ENCODE measurements around the gene SFSWAP. TPM values are rescaled to one million over a fixed set of nuclear protein-coding genes. Genes with fewer than 3 reads are reported as not detected.

Gene SFSWAP
- total and polyA plus RNA-seq, 7 donors: 10.8 to 42.9 (median 27.8) TPM

- intact Hi-C loops (cut with DNase I): no loop called here
- Histone ChIP-seq H3K36me3 (no peaks in the 10 kb centered on the region), H3K4me1 (no peaks in the 10 kb centered on the region), H3K9me3 (peaks cover 0 to 5% (median 0%) of the 10 kb centered on the region in 4 donors), H3K27me3 (peaks cover 0 to 3% (median 0%) of the 10 kb centered on the region in 3 donors), H3K27ac (no peak overlapping the region), H3K4me3 (no peak overlapping the region)
- TF ChIP-seq POLR2AphosphoS5 (IDR thresholded peaks at IDR 0.05): no peak
- TF ChIP-seq, protein P1, sequence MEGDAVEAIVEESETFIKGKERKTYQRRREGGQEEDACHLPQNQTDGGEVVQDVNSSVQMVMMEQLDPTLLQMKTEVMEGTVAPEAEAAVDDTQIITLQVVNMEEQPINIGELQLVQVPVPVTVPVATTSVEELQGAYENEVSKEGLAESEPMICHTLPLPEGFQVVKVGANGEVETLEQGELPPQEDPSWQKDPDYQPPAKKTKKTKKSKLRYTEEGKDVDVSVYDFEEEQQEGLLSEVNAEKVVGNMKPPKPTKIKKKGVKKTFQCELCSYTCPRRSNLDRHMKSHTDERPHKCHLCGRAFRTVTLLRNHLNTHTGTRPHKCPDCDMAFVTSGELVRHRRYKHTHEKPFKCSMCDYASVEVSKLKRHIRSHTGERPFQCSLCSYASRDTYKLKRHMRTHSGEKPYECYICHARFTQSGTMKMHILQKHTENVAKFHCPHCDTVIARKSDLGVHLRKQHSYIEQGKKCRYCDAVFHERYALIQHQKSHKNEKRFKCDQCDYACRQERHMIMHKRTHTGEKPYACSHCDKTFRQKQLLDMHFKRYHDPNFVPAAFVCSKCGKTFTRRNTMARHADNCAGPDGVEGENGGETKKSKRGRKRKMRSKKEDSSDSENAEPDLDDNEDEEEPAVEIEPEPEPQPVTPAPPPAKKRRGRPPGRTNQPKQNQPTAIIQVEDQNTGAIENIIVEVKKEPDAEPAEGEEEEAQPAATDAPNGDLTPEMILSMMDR (IDR thresholded peaks at IDR 0.05): no peak
- no peak for TF ChIP-seq POLR2A (IDR thresholded peaks at IDR 0.05)
- no peak for TF ChIP-seq EP300 (IDR thresholded peaks at IDR 0.05)
- 55 to 73% methylated on average over 8 of the region's 8 CpGs for WGBS, 2 donors
- DNase-seq: no peak
Observed at GRCh38 chr12:131671276-131671675, 39.6 kb upstream of the SFSWAP start.

DNA sequence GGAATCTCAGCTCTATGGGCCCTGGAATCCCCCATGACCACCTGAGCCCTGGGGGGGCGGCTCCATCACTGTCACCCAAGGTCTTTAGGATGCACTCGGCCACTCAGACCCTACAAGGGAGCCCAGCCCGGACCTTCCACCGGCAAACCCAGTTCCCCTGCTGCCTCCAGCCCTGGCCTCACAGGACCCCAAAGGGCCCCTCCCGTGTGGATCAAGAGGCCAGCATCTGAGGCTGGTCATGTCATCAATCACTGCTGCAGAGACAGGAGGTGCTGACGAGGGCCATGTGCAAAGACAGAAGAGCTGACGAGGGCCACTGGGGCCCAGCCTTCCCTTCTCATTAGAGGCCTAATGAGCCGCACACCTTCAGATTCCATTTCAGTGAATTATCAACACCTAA lies 39.0 kb upstream of the SFSWAP start:
- no peak overlapping the region for H3K4me3 ChIP-seq
- 55 to 74% methylated on average over 8 of the region's 8 CpGs for WGBS, 2 donors
- H3K36me3 ChIP-seq: no peaks in the 10 kb centered on the region
- intact Hi-C loops (cut with DNase I): no loop called here
- peaks cover 0 to 5% (median 0%) of the 10 kb centered on the region in 4 donors for H3K9me3 ChIP-seq
- TF ChIP-seq, protein P1 (IDR thresholded peaks at IDR 0.05): no peak
- TF ChIP-seq POLR2AphosphoS5 (IDR thresholded peaks at IDR 0.05): no peak
- no peak for TF ChIP-seq EP300 (IDR thresholded peaks at IDR 0.05)
- no peak for TF ChIP-seq POLR2A (IDR thresholded peaks at IDR 0.05)
- DNase-seq: no peak
- peaks cover 0 to 3% (median 0%) of the 10 kb centered on the region in 3 donors for H3K27me3 ChIP-seq
- H3K4me1 ChIP-seq: no peaks in the 10 kb centered on the region
- H3K27ac ChIP-seq: no peak overlapping the region

GRCh38 chr12:131672311-131672940 lies 38.5 kb upstream of the SFSWAP start:
- Histone ChIP-seq H3K27me3 (peaks cover 0 to 3% (median 0%) of the 10 kb centered on the region in 3 donors), H3K36me3 (no peaks in the 10 kb centered on the region), H3K4me3 (no peak overlapping the region), H3K9me3 (peaks cover 0 to 5% (median 0%) of the 10 kb centered on the region in 4 donors), H3K27ac (no peak overlapping the region), H3K4me1 (no peaks in the 10 kb centered on the region)
- 74 to 85% methylated on average over 17 of the region's 17 CpGs for WGBS, 2 donors
- intact Hi-C loops (cut with DNase I): no loop called here
- DNase-seq: no peak
- no peak for TF ChIP-seq EP300 (IDR thresholded peaks at IDR 0.05)

- no peak for TF ChIP-seq EP300 (IDR thresholded peaks at IDR 0.05)
- TF ChIP-seq, protein P1 (IDR thresholded peaks at IDR 0.05): no peak
- no peak for TF ChIP-seq POLR2AphosphoS5 (IDR thresholded peaks at IDR 0.05)
- TF ChIP-seq POLR2A (IDR thresholded peaks at IDR 0.05): no peak
- Histone ChIP-seq H3K36me3 (no peaks in the 10 kb centered on the region), H3K27ac (no peak overlapping the region), H3K27me3 (peaks cover 0 to 3% (median 0%) of the 10 kb centered on the region in 3 donors), H3K4me1 (no peaks in the 10 kb centered on the region), H3K9me3 (peaks cover 0 to 5% (median 0%) of the 10 kb centered on the region in 4 donors), H3K4me3 (no peak overlapping the region)
- WGBS, 2 donors: 64 to 68% methylated on average over 24 of the region's 24 CpGs
- DNase-seq: no peak
- intact Hi-C loops (cut with DNase I): no loop called here
Observed at GRCh38 chr12:131672941-131673887, 37.7 kb upstream of the SFSWAP start.

GRCh38 chr12:131673888-131674257 lies 37.0 kb upstream of the SFSWAP start:
- intact Hi-C loops (cut with DNase I): no loop called here
- Histone ChIP-seq H3K4me3 (no peak overlapping the region), H3K27ac (no peak overlapping the region), H3K4me1 (no peaks in the 10 kb centered on the region), H3K36me3 (no peaks in the 10 kb centered on the region), H3K27me3 (peaks cover 0 to 8% (median 0%) of the 10 kb centered on the region in 3 donors), H3K9me3 (peaks cover 0 to 5% (median 0%) of the 10 kb centered on the region in 4 donors)
- DNase-seq: no peak
- 72 to 80% methylated on average over 7 of the region's 7 CpGs for WGBS, 2 donors
- TF ChIP-seq EP300 (IDR thresholded peaks at IDR 0.05) (no peak), POLR2AphosphoS5 (IDR thresholded peaks at IDR 0.05) (no peak), POLR2A (IDR thresholded peaks at IDR 0.05) (no peak)
- TF ChIP-seq, protein P1 (IDR thresholded peaks at IDR 0.05): no peak

All from sigmoid colon (tissue), 7 donors.